Measurements from ENCODE around the gene STARD3.

STARD3 gene

GRCh38 chr17:39604911-39605491 is 31.9 kb upstream of the STARD3 start:
- DNase-seq, result no peak

- no peak for DNase-seq
Measured at GRCh38 chr17:39605492-39606433, 31.2 kb upstream of the STARD3 start.

GRCh38 chr17:39606434-39607056 is 30.4 kb upstream of the STARD3 start:
- DNase-seq, result peak; percentile 64

- DNase-seq, result peak; percentile 54
Measured at GRCh38 chr17:39607057-39607850, 29.7 kb upstream of the STARD3 start.

GRCh38 chr17:39607851-39608130 is 29.2 kb upstream of the STARD3 start, which contains the start of gene NEUROD2:
Gene NEUROD2, minus strand, starts transcription at chr17:39607920. Its CDS starts 1,321 bp downstream, at chr17:39606599.
- DNase-seq, result no peak

- no peak for DNase-seq
Measured at GRCh38 chr17:39608142-39608981, 28.6 kb upstream of the STARD3 start.

GRCh38 chr17:39609416-39610025 is 27.4 kb upstream of the STARD3 start:
- DNase-seq, result no peak

GRCh38 chr17:39611401-39612112 is 25.4 kb upstream of the STARD3 start:
- no peak for DNase-seq

- DNase-seq, result no peak
Measured at GRCh38 chr17:39612291-39612894, 24.6 kb upstream of the STARD3 start.

- DNase-seq, result no peak
Measured at GRCh38 chr17:39612935-39613464, 23.9 kb upstream of the STARD3 start.

- no peak for DNase-seq
Measured at GRCh38 chr17:39614545-39615157, 22.3 kb upstream of the STARD3 start.

GRCh38 chr17:39615434-39615833 is 21.5 kb upstream of the STARD3 start:
- no peak for DNase-seq

GRCh38 chr17:39617100-39617445 is 19.9 kb upstream of the STARD3 start:
- no peak for DNase-seq

- peak; percentile 84 for DNase-seq
Measured at GRCh38 chr17:39617446-39618245, 19.3 kb upstream of the STARD3 start.

GRCh38 chr17:39618246-39618913 is 18.6 kb upstream of the STARD3 start:
- no peak for DNase-seq

- DNase-seq, result no peak
Measured at GRCh38 chr17:39618956-39619785, 17.8 kb upstream of the STARD3 start.

- DNase-seq, result no peak
Measured at GRCh38 chr17:39619786-39620101, 17.2 kb upstream of the STARD3 start.

Data from activated CD8-positive, alpha-beta memory T cell treated with anti-CD3 and anti-CD28 coated beads for 24 hours (primary cell).